IMR-90 (cell line): ENCODE measurements around the gene CLEC2A. TPM values are rescaled to one million over a fixed set of nuclear protein-coding genes. Genes with fewer than 3 reads are reported as not detected.

Source experiments
- ATAC-seq: fragments of 200-7000 bp; cut with Tn5 transposase; 2 replicates; pipeline ENCODE4 v1.9.1; 2020; ENCODE audit warnings: low read depth, mild to moderate bottlenecking, moderate library complexity
- BruUV-seq: library from RNA; stranded (reverse); fragments of 400-500 nt; replicated peaks from 2 replicates; lab custom pipeline; 2021; lab: Mats Ljungman, UMichigan
- CTCF ChIA-PET: fragments of 300-600 bp; formaldehyde crosslinking; extraction: SDS; loops from one replicate; lab custom pipeline; 2021; ENCODE audit warnings: antibody characterized with exemption; lab: Yijun Ruan, JAX
- POLR2A ChIA-PET: fragments of 300-600 bp; sonication (Branson Sonifier 250); formaldehyde crosslinking; loops from one replicate; lab custom pipeline; 2022; ENCODE audit warnings: antibody characterized with exemption; ENCODE audit not compliant: unreplicated experiment; lab: Charles Lee
- DNase-seq: peaks from one replicate; pipeline ENCODE4 v3.0.0; 2013
- H2AFZ ChIP-seq: replicated peaks from 2 replicates; pipeline ENCODE3; 2013; ENCODE audit warnings: low read length, mild to moderate bottlenecking; ENCODE audit not compliant: poor library complexity
- H2AK5ac ChIP-seq: 2 replicates; pipeline ENCODE4 v1.6.1; 2013; ENCODE audit warnings: low read depth, low read length, inconsistent platforms
- H2AK9ac ChIP-seq: replicated peaks from 2 replicates; pipeline ENCODE3; 2013; ENCODE audit warnings: mild to moderate bottlenecking, low read depth, low read length, moderate library complexity; ENCODE audit not compliant: poor library complexity
- H2BK120ac ChIP-seq: 2 replicates; pipeline ENCODE4 v1.6.1; 2013; ENCODE audit warnings: low read depth, low read length, inconsistent platforms
- H2BK15ac ChIP-seq: 3 replicates; pipeline ENCODE4 v1.6.1; 2013; ENCODE audit warnings: low read depth, low read length, inconsistent platforms
- H2BK20ac ChIP-seq: 2 replicates; pipeline ENCODE4 v1.6.1; 2013; ENCODE audit warnings: low read depth, mild to moderate bottlenecking, inconsistent platforms, low read length, moderate library complexity
- H2BK5ac ChIP-seq: 2 replicates; pipeline ENCODE4 v1.6.1; 2013; ENCODE audit warnings: mild to moderate bottlenecking, low read depth, low read length, inconsistent platforms; ENCODE audit not compliant: poor library complexity, severe bottlenecking
- H3K14ac ChIP-seq: replicated peaks from 2 replicates; pipeline ENCODE4 v1.6.1; 2013; ENCODE audit warnings: low read depth, low read length, inconsistent platforms
- H3K18ac ChIP-seq: 2 replicates; pipeline ENCODE4 v1.6.1; 2013; ENCODE audit warnings: low read depth, low read length, control low read depth
- H3K23ac ChIP-seq: 2 replicates; pipeline ENCODE4 v1.6.1; 2013; ENCODE audit warnings: low read depth, low read length, inconsistent platforms
- H3K27ac ChIP-seq: 2 replicates; pipeline ENCODE4 v1.5.1; 2013; ENCODE audit warnings: mild to moderate bottlenecking, control low read depth, low read length; ENCODE audit not compliant: insufficient read depth
- H3K27me3 ChIP-seq: 2 replicates; pipeline ENCODE4 v1.6.1; 2013; ENCODE audit warnings: low read length; ENCODE audit not compliant: control insufficient read depth, insufficient read depth
- H3K36me3 ChIP-seq: 2 replicates; pipeline ENCODE4 v1.6.1; 2013; ENCODE audit warnings: low read length, mixed read lengths; ENCODE audit not compliant: control insufficient read depth, insufficient read depth
- H3K4ac ChIP-seq: 2 replicates; pipeline ENCODE4 v1.6.1; 2013; ENCODE audit warnings: low read depth, low read length, inconsistent platforms
- H3K4me1 ChIP-seq: 2 replicates; pipeline ENCODE4 v1.6.1; 2013; ENCODE audit warnings: low read length, mixed read lengths; ENCODE audit not compliant: control insufficient read depth, insufficient read depth
- H3K4me2 ChIP-seq: 2 replicates; pipeline ENCODE4 v1.6.1; 2013; ENCODE audit warnings: low read depth, mild to moderate bottlenecking, control low read depth, low read length, moderate library complexity
- H3K4me3 ChIP-seq: 2 replicates; pipeline ENCODE4 v1.5.1; 2013; ENCODE audit warnings: low read depth, mild to moderate bottlenecking, control low read depth, low read length, moderate library complexity; ENCODE audit not compliant: insufficient read depth
- H3K56ac ChIP-seq: 2 replicates; pipeline ENCODE4 v1.6.1; 2013; ENCODE audit warnings: low read length, inconsistent platforms; ENCODE audit not compliant: insufficient read depth; ENCODE audit errors: extremely low read depth
- H3K79me1 ChIP-seq, 2 experiments: 2 replicates each; pipeline ENCODE4 v1.6.1; 2013; ENCODE audit warnings: low read length in 2 of 2, inconsistent platforms in 1 of 2, low read depth in 1 of 2
- H3K9ac ChIP-seq: 2 replicates; pipeline ENCODE4 v1.6.1; 2013; ENCODE audit warnings: low read depth, low read length, control low read depth
- H3K9me1 ChIP-seq: 2 replicates; pipeline ENCODE4 v1.6.1; 2013; ENCODE audit warnings: low read length, inconsistent platforms; ENCODE audit not compliant: insufficient read depth
- H3K9me3 ChIP-seq: 2 replicates; pipeline ENCODE4 v1.6.1; 2013; ENCODE audit warnings: low read length; ENCODE audit not compliant: control insufficient read depth, insufficient read depth
- H4K20me1 ChIP-seq: 2 replicates; pipeline ENCODE4 v1.6.1; 2013; ENCODE audit warnings: low read length, inconsistent platforms; ENCODE audit not compliant: insufficient read depth
- H4K5ac ChIP-seq: 2 replicates; pipeline ENCODE4 v1.6.1; 2013; ENCODE audit warnings: mild to moderate bottlenecking, low read depth, low read length, control low read depth
- H4K8ac ChIP-seq, 2 experiments: 2 replicates each; pipeline ENCODE4 v1.6.1; 2013; ENCODE audit warnings: low read depth in 2 of 2, low read length in 2 of 2, control low read depth in 1 of 2, inconsistent platforms in 1 of 2
- H4K91ac ChIP-seq: 2 replicates; pipeline ENCODE4 v1.6.1; 2013; ENCODE audit warnings: low read depth, low read length, inconsistent platforms; ENCODE audit not compliant: insufficient read depth
- BHLHE40 ChIP-seq: fragments of 150-350 bp; IDR thresholded peaks from 2 replicates; pipeline ENCODE4 v1.6.1; 2016; ENCODE audit warnings: mild to moderate bottlenecking, low read depth, low read length
- CEBPB ChIP-seq: IDR thresholded peaks from 2 replicates; pipeline ENCODE4 v1.6.1; 2012; ENCODE audit warnings: low read depth, low read length, improper control_type of control experiment
- CHD1 ChIP-seq: IDR thresholded peaks from 2 replicates; pipeline ENCODE4 v1.6.1; 2012; ENCODE audit warnings: low read depth, low read length, improper control_type of control experiment
- FOS ChIP-seq: fragments of 150-350 bp; IDR thresholded peaks from 2 replicates; pipeline ENCODE4 v1.6.1; 2016; ENCODE audit warnings: low read depth, low read length
- MAFK ChIP-seq: IDR thresholded peaks from 2 replicates; pipeline ENCODE4 v1.6.1; 2012; ENCODE audit warnings: low read depth, low read length, improper control_type of control experiment
- MAZ ChIP-seq: IDR thresholded peaks from 2 replicates; pipeline ENCODE4 v1.6.1; 2012; ENCODE audit warnings: low read depth, mild to moderate bottlenecking, low read length, improper control_type of control experiment, moderate library complexity, borderline replicate concordance
- MXI1 ChIP-seq: IDR thresholded peaks from 2 replicates; pipeline ENCODE4 v1.6.1; 2012; ENCODE audit warnings: low read depth, mild to moderate bottlenecking, low read length, moderate library complexity, borderline replicate concordance
- NFE2L2 ChIP-seq: fragments of 150-350 bp; IDR thresholded peaks from 2 replicates; pipeline ENCODE4 v1.6.1; 2016; ENCODE audit warnings: low read depth, mild to moderate bottlenecking, low read length
- POLR2A ChIP-seq: IDR thresholded peaks from 2 replicates; pipeline ENCODE4 v1.6.1; 2012; ENCODE audit warnings: mild to moderate bottlenecking, low read depth, low read length
- RAD21 ChIP-seq: IDR thresholded peaks from 2 replicates; pipeline ENCODE4 v1.6.1; 2012; ENCODE audit warnings: low read length, improper control_type of control experiment
- RCOR1 ChIP-seq: IDR thresholded peaks from 2 replicates; pipeline ENCODE4 v1.6.1; 2012; ENCODE audit warnings: mild to moderate bottlenecking, low read length, improper control_type of control experiment; ENCODE audit not compliant: insufficient replicate concordance
- RFX5 ChIP-seq: IDR thresholded peaks from 2 replicates; pipeline ENCODE4 v1.8.0; 2012; ENCODE audit warnings: low read depth, mild to moderate bottlenecking, low read length, moderate library complexity
- SMC3 ChIP-seq: fragments of 150-350 bp; IDR thresholded peaks from 2 replicates; pipeline ENCODE4 v1.6.1; 2016; ENCODE audit warnings: low read depth, mild to moderate bottlenecking, antibody characterized with exemption, low read length, moderate library complexity
- WGBS, 2 experiments: methylation state at CpG; one replicate each; pipeline versions ENCODE4 v1.1.5 to v1.1.7; 2013; ENCODE audit warnings: missing lambda C conversion rate in 2 of 2; ENCODE audit not compliant: insufficient read length in 1 of 2; ENCODE audit errors: extremely low coverage in 2 of 2; 5-methylcytosine and 5-hydroxymethylcytosine counted together
- dilution Hi-C: fragments of 300-500 bp; cut with HindIII; formaldehyde crosslinking; loops from one replicate; pipeline ENCODE4 v1.14.3; 2018; ENCODE audit warnings: low sequenced_read_pairs; ENCODE audit not compliant: unreplicated experiment
- in situ Hi-C: fragments of 300-500 bp; cut with MboI; formaldehyde crosslinking; loops from 3 replicates; pipeline ENCODE4 v1.14.3; 2019; ENCODE audit warnings: low sequenced_read_pairs, inconsistent platforms, mixed read lengths
- intact Hi-C: fragments of 100-400 bp; cut with micrococcal nuclease; formaldehyde crosslinking; loops from 2 replicates; pipeline ENCODE4 v1.10.0; 2022
- polyA plus RNA-seq, 3 experiments: library from polyadenylated mRNA; depleted of rRNA; stranded (reverse); fragments of >200 nt; gene quantifications; 2 replicates each; pipeline ENCODE4 v1.2.3, GENCODE V29; 2012; ENCODE audit warnings: low replicate concordance in 1 of 3
- total RNA-seq: library from RNA; depleted of rRNA; stranded (reverse); fragments of >200 nt; gene quantifications from 2 replicates; pipeline ENCODE4 v1.2.3, GENCODE V29; 2012
- TF ChIP-seq, protein P1 (sequence below): conservative IDR thresholded peaks from 2 replicates; pipeline ENCODE4 v1.5.1; 2012; ENCODE audit warnings: mild to moderate bottlenecking, low read depth, low read length, improper control_type of control experiment
- TF ChIP-seq, protein P2 (sequence below): fragments of 150-350 bp; IDR thresholded peaks from 2 replicates; pipeline ENCODE4 v1.6.1; 2016; ENCODE audit warnings: low read depth, mild to moderate bottlenecking, low read length, moderate library complexity, borderline replicate concordance

CLEC2A gene
- total and polyA plus RNA-seq, 2 of the 4 experiments (the other 2 are of a cell fraction) = not detected

DNA sequence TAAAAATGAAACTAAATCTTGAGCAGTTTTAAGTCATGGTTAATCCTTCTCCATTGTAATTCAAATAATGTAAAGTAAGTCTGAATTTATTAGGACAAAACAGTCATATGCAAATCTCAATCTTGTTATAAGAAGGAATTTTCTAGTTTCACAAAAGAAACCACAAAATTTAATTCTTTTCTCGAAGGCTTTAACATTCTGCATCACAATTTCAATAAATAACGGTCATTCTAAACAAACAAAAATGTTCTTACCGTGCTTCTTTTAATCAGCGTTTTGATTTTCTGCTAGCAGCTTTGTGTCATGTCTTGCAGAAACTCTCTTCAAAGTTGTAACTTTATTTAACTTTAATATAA is 63.2 kb downstream of the CLEC2A start (continued):
- no peak for TF ChIP-seq FOS
- TF ChIP-seq SMC3 = no peak

DNA sequence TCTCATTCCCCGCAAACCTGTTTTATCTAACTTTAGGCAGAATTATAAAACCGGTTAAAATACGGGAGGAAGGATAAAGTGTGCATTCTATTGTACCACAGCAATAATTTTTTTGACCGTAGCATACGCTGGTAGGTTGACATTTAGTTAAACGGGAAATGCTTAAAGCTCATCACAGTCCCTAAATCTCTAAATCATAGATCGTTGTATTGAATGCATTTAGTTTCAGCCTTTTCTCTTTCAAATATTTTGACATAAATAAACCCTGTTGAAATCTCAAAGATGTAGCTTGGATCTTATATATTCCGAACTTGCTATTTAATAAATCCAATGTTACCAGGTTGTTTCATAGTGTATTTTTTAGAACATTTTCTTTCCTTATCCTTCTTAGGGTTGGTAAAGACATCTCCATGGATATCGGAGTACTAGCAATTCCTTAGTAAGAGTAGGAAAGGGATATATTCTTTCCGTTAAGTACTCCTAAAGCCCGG is 63.8 kb downstream of the CLEC2A start:
- H3K9ac ChIP-seq = no peak overlapping the region
- CTCF ChIA-PET = no interaction called here
- no peak for ATAC-seq
- TF ChIP-seq SMC3 (no peak), CEBPB (no peak), RCOR1 (no peak), RFX5 (no peak), FOS (no peak), POLR2A (no peak), NFE2L2 (no peak), RAD21 (no peak), MAZ (no peak), MAFK (no peak), MXI1 (no peak), BHLHE40 (no peak), CHD1 (no peak)
- TF ChIP-seq, protein P1, sequence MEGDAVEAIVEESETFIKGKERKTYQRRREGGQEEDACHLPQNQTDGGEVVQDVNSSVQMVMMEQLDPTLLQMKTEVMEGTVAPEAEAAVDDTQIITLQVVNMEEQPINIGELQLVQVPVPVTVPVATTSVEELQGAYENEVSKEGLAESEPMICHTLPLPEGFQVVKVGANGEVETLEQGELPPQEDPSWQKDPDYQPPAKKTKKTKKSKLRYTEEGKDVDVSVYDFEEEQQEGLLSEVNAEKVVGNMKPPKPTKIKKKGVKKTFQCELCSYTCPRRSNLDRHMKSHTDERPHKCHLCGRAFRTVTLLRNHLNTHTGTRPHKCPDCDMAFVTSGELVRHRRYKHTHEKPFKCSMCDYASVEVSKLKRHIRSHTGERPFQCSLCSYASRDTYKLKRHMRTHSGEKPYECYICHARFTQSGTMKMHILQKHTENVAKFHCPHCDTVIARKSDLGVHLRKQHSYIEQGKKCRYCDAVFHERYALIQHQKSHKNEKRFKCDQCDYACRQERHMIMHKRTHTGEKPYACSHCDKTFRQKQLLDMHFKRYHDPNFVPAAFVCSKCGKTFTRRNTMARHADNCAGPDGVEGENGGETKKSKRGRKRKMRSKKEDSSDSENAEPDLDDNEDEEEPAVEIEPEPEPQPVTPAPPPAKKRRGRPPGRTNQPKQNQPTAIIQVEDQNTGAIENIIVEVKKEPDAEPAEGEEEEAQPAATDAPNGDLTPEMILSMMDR = no peak
- TF ChIP-seq, protein P2, sequence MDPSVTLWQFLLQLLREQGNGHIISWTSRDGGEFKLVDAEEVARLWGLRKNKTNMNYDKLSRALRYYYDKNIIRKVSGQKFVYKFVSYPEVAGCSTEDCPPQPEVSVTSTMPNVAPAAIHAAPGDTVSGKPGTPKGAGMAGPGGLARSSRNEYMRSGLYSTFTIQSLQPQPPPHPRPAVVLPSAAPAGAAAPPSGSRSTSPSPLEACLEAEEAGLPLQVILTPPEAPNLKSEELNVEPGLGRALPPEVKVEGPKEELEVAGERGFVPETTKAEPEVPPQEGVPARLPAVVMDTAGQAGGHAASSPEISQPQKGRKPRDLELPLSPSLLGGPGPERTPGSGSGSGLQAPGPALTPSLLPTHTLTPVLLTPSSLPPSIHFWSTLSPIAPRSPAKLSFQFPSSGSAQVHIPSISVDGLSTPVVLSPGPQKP = no peak

More for the DNA sequence above, 63.8 kb downstream of the CLEC2A start:
- Histone ChIP-seq H3K56ac (no peak overlapping the region), H3K36me3 (no peaks in the 10 kb centered on the region), H2BK20ac (no peak overlapping the region), H3K4ac (no peak overlapping the region), H2BK15ac (no peak overlapping the region), H3K4me1 (peaks cover 2% of the 10 kb centered on the region; the same call in 1 of the 2 replicates), H3K27me3 (no peaks in the 10 kb centered on the region), H2AFZ (no peak overlapping the region), H3K14ac (no peak overlapping the region), H2AK5ac (no peak overlapping the region), H3K79me1 (no peaks in the 10 kb centered on the region), H4K20me1 (no peaks in the 10 kb centered on the region), H2BK5ac (peak overlapping the region; percentile 40), H2AK9ac (no peak overlapping the region), H3K4me2 (peak overlapping the region; percentile 42; the same call in 1 of the 2 replicates), H3K27ac (no peak overlapping the region), H3K18ac (no peak overlapping the region; the same call in 1 of the 2 replicates), H3K23ac (no peak overlapping the region), H3K9me3 (no peaks in the 10 kb centered on the region), H4K8ac (no peak overlapping the region; a peak in 1 of 4 replicates), H4K91ac (no peak overlapping the region), H2BK120ac (no peak overlapping the region), H3K9me1 (no peaks in the 10 kb centered on the region), H4K5ac (no peak overlapping the region), H3K4me3 (no peak overlapping the region)
- intact Hi-C loops = loop anchor here (5.0 kb wide), 1 partner anchor 344 kb away; the partner anchor contains the start of gene GABARAPL1
- no CpG with 5 or more reads among the region's 11 CpGs for WGBS, 2 experiments
- DNase-seq = no peak
- POLR2A ChIA-PET = interaction anchor here (0.6 kb wide), 1 partner anchor 97 kb away, joined by 3 read pairs; no protein-coding TSS in a partner anchor
- in situ Hi-C loops = no loop called here
- no TSS peak for BruUV-seq
- dilution Hi-C loops = no loop called here
